ENCODE results near the gene MRTFA.

DNA sequence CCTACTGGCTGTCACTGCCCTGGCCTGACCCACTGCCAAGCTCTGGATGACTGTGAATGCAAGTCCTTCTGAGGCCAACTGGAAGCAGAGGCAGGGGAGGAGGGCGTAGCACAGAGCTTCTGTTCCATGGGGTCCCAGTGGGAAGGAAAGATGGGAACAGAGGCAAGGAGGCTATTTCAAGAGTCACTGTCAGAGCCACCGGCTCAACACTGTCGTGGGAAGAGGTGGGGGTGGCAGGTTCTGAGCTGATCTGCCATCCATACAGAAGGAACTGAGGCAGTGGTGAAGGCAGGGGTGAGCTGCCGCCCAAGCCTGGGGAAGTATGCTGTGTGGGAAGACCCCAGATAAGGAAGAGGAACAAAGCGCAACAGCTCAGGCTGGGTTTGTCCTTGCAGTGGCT, 211.4 kb downstream of the MRTFA start:
- TF ChIP-seq, protein P1, sequence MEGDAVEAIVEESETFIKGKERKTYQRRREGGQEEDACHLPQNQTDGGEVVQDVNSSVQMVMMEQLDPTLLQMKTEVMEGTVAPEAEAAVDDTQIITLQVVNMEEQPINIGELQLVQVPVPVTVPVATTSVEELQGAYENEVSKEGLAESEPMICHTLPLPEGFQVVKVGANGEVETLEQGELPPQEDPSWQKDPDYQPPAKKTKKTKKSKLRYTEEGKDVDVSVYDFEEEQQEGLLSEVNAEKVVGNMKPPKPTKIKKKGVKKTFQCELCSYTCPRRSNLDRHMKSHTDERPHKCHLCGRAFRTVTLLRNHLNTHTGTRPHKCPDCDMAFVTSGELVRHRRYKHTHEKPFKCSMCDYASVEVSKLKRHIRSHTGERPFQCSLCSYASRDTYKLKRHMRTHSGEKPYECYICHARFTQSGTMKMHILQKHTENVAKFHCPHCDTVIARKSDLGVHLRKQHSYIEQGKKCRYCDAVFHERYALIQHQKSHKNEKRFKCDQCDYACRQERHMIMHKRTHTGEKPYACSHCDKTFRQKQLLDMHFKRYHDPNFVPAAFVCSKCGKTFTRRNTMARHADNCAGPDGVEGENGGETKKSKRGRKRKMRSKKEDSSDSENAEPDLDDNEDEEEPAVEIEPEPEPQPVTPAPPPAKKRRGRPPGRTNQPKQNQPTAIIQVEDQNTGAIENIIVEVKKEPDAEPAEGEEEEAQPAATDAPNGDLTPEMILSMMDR (IDR thresholded peaks at IDR 0.05): no peak
- TF ChIP-seq POLR2A (IDR thresholded peaks at IDR 0.05): no peak

Measured in esophagus squamous epithelium (tissue), 4 donors.